GM18873 (cell line): ENCODE results near the gene PRKCE.

Experiments used
- ATAC-seq: cut with Tn5 transposase; IDR thresholded peaks from one replicate; pipeline ENCODE4 v1.9.1; 2021; ENCODE audit warnings: mild to moderate bottlenecking, moderate library complexity, moderate number of reproducible peaks; ENCODE audit not compliant: unreplicated experiment, low FRiP score

The PRKCE gene

GRCh38 chr2:46119453-46119852 lies 468.0 kb downstream of the PRKCE start:
- no peak for ATAC-seq

DNA sequence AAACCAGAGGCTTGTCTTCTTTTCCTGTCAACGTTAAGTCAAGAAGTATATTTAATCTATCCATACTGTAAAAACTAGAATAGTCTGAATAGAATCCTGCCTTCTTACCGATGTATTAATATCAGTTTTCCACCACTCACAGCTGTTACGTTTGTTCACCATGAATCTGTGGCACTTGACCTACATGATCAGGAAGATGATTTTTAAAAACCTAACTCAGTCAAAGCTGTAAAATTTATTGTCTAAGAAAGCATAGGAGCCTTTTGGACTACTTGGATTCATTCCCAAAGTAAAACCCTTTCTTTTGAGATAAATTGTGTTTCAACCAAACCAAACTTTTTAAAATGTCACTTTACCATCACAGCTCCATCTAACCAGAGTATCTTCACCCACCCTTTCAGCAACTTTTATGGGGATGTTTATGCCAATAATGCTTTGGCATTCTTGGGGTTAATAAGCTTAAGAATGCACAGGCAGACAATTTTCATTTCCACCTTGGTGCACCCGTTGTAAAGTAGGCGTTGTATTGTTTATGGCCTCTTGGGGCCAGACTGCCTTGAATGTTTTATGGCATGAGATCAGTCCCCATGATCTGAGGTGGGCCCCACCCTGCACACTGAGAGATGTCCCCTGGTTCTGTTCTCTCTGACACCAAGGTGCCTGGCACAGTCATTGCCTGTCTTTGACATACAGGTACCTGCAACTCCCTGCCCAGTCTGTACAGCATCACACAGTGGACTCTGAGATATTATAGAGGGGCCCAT lies 469.5 kb downstream of the PRKCE start:
- ATAC-seq = no peak

DNA sequence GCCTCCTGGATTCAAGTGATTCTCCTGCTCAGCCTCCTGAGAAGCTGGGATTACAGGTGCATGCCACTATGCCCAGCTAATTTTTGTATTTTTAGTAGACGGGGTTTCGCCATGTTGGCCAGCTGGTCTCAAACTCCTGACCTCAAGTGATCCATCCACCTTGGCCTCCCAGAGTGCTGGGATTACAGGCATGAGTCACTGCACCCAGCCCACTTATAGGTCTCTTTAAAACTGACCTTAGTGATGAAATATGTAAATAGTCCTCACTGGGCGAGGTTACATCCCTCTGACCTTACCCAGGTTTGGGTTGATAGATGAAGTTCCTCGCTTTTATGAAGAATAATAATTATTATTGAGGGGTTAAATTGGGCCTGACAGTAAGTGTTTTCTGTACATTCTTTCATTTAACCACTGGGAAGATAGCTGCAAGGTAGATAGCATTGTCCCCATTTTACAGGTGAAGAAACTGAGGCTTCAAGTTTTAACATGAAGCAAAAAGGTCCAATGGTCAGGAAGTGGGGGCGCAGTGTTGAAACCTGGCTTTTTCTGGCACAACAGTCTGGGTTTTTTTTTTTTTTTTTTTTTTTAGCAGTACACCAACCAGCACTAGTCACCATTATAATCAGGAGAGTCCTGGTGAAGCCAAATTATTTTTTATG lies 471.0 kb downstream of the PRKCE start:
- ATAC-seq = no peak

DNA sequence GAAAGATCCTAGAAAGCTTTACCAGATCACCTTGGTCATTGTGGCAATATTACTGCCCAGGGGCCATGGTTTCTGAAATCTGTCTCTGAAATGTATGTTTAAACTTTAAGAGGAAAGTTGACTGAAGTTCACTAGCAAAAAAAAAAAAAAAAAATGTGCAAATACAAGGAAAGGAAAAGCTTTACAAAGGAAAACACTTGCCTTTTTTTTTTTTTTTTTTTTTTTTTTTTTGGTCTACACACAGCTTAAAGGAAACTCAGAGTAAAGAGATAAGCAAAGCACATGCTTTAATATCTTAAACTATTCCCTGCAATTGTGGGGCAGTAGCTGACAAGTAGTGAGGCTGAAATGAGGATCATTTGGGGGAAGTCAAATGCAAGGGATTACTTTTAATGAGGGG lies 471.5 kb downstream of the PRKCE start:
- no peak for ATAC-seq

DNA sequence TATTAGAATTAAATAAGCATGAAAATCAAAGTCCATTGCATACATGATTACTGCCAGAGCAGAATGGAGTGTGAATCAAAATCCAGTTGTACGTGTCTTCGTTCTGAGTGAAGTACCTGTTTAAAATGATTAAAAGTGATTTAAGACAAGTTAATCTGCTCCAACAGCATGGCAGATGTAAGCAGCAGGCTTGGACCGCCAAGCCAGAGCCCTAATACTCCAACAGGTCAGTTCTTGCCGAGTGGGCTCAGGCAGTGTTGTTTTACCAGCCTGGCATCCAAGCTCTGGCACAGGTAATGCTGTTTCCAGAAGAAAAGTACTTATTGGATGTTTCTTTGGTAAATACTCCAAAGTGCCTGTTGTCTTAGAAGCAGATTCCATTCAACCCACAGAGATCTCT lies 474.3 kb downstream of the PRKCE start:
- ATAC-seq = no peak

- no peak for ATAC-seq
Observed at GRCh38 chr2:46126571-46126970, 475.1 kb downstream of the PRKCE start.

DNA sequence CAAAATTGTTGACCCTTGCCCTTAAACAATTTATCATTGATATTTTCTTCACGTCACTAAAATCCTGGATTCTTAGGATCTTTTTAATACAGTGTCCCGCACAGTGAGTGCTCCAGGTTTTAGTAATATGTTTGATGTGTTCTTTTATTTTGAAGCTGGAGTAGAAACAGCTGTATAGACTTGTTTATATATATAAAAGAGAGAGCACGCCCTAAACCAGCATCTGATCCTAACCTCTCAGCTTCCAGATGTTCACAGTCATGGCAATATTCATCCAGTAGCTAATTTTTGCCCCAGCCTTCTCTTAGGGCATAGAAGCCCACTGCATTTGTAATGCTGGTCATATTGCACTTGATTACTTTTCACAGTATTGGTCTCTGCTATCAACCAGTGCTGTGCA lies 475.7 kb downstream of the PRKCE start:
- no peak for ATAC-seq

- ATAC-seq = no peak
Observed at GRCh38 chr2:46130511-46130910, 479.0 kb downstream of the PRKCE start.

DNA sequence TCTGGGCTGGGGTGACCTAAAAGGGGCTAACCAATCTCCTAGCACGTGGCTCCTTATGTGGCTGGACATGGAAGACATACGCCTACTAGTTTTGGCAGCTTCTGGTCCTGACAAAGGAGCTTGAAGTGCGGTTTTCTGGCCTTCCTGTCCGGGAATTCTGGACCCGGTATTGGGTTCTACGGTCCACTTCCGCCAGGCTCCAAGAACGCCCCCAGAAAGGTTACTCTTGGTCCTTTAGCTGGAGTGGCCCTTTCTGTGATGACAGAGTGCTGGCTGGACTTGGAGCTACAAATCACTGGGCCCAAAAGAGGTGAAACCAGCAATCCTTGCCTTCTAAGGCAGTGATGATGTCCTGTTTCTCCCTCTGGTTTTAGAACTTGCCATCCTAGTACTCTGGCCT lies 481.5 kb downstream of the PRKCE start:
- ATAC-seq = no peak

- ATAC-seq = no peak
Observed at GRCh38 chr2:46134531-46135227, 483.2 kb downstream of the PRKCE start.

- ATAC-seq = no peak
Observed at GRCh38 chr2:46135228-46135855, 483.9 kb downstream of the PRKCE start.

DNA sequence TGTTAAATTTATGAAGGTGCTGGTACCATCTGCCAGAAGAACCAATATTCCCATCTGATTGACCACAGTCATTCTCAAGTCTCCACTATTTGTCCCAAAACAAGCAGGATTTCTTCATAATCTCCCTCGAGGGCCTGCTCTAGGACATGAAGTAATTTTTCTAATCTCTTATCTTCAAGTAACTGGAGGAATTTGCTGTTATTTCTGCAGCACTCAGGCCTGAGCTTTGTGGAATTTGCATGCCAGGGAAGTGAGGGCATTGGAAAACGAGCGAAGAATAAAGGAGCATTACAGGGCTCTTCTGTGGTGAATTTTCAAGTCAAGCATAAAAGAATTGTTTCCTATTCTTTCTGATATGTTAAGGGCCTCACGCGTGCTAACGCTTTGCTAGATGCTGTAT lies 484.5 kb downstream of the PRKCE start:
- ATAC-seq = no peak

- no peak for ATAC-seq
Observed at GRCh38 chr2:46136481-46136880, 485.0 kb downstream of the PRKCE start.

DNA sequence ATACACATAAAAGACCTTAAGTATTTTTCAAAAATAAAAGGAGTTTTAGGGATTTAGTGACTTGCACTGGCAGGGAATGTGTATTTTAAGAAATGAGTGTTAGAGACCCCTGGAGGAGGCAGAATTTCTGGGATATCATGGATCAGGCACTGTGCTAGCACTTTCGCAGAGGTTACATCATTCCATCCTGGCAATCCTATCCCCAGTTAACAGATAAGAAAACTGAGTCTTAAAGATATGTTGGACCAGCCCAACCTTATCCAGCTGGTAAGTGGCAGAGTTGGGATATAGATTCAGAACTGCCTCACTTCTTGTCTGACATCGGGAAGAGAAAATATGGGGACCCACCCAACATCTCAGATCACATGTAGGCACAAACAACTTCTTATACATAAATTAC lies 485.5 kb downstream of the PRKCE start:
- ATAC-seq = no peak

- ATAC-seq = no peak
Observed at GRCh38 chr2:46142546-46143428, 491.3 kb downstream of the PRKCE start.

- no peak for ATAC-seq
Observed at GRCh38 chr2:46143429-46144132, 492.1 kb downstream of the PRKCE start.

GRCh38 chr2:46144133-46144800 lies 492.8 kb downstream of the PRKCE start:
- ATAC-seq = no peak

DNA sequence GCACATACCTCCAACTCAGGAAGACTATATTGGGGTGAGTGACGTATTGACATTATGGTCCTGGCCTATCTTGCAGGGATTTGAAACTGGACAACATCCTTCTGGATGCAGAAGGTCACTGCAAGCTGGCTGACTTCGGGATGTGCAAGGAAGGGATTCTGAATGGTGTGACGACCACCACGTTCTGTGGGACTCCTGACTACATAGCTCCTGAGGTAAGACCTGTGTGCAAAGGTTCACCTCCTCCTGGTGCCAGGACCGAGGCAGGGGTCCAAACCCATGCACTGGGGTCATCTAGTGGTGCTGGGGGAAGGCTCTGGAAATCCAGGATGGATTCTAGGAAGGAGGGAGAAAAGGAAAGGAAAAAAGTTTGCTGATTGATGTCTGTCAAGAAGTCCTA lies 493.5 kb downstream of the PRKCE start:
- no peak for ATAC-seq

DNA sequence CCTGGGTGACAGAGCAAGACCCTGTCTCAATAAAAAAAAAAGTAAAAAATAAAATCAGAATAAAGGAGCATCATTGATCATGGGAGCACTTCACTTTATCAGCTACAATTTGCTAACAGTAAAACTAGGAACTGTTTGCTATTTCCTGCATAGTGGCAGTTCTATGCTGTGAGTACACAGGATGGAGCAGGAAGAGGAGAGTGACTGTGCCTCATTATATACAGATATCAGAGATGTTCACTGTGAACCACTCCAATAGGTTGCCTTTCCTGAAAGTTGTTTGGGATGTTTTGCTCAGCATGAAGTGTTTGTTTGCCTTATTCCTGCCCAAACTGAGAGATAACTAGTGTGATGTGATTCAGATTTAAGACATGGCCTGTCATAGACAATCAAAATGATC lies 494.4 kb downstream of the PRKCE start:
- no peak for ATAC-seq
